HG03378 (cell line): ENCODE data around the gene TAPBPL.

Experiments used
- ATAC-seq: cut with Tn5 transposase; IDR thresholded peaks from one replicate; pipeline ENCODE4 v1.9.1; 2021; ENCODE audit warnings: mild to moderate bottlenecking, moderate library complexity; ENCODE audit not compliant: unreplicated experiment

Gene TAPBPL

DNA sequence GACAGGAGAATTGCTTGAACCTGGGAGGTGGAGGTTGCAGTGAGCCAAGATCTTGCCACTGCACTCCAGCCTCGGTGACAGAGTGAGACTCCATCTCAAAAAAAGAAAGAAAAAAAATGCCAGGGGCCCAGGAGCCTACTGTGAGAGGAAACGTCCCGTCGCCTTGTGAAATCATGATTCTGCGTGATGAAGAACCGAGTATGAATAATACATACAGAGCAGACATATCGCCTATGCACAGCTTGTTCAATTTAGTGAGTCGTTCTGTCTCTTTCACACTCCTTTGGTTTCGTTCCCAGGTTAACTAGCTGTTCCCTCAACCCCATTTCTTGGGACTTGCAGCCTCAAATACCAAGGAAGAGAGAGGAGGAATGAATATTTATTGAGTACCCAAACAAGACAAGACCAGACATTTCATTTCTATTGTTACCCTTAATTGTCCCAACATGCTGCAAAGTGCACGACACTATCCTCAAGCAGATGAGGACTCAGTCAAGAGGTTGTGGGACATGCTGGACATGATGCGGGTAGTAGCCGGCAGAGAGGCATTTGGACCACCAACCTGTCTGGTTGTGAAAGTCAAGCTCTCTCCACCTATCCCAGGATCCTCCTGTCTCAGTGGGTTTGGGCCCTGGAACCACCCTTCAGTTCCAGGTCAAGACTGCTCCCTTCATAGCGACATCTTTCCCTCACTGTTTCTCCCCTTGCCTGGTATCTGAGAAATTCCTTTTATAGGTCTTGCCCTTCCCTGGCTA lies 15.7 kb upstream of the TAPBPL start:
- no peak for ATAC-seq

DNA sequence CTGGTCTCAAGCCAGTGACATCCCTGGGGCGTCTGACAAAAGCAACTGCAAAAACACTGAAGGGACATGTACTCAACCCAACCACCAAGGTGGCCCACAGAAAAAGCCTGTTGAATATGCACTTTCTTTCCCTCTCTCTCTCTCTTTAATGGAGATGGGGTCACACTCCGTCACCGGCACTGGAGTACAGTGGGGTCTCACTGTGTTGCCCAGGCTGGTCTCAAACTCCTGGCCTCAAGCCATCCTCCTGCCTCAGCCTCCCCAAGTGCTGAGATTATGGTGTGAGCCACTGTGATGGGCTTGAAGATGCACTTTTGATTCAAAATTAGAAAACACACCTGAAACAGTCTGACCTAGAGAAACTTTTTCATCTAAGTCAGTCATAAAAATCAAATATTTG lies 14.3 kb upstream of the TAPBPL start:
- no peak for ATAC-seq

GRCh38 chr12:6438345-6438744 lies 13.5 kb upstream of the TAPBPL start:
- ATAC-seq = no peak

GRCh38 chr12:6440391-6440790 lies 11.5 kb upstream of the TAPBPL start:
- no peak for ATAC-seq

GRCh38 chr12:6442836-6443235 lies 9.0 kb upstream of the TAPBPL start:
- ATAC-seq = no peak

- ATAC-seq = no peak
These were observed 8.4 kb upstream of the TAPBPL start for GRCh38 chr12:6443361-6443983.

- ATAC-seq = no peak
These were observed 7.8 kb upstream of the TAPBPL start for GRCh38 chr12:6444031-6444430.

- ATAC-seq = no peak
These were observed 6.8 kb upstream of the TAPBPL start, which contains the start of gene CD27 for GRCh38 chr12:6444704-6445688. TSS of gene CD27 (plus strand) at chr12:6444955. CDS start at chr12:6445096, 141 bp downstream.

DNA sequence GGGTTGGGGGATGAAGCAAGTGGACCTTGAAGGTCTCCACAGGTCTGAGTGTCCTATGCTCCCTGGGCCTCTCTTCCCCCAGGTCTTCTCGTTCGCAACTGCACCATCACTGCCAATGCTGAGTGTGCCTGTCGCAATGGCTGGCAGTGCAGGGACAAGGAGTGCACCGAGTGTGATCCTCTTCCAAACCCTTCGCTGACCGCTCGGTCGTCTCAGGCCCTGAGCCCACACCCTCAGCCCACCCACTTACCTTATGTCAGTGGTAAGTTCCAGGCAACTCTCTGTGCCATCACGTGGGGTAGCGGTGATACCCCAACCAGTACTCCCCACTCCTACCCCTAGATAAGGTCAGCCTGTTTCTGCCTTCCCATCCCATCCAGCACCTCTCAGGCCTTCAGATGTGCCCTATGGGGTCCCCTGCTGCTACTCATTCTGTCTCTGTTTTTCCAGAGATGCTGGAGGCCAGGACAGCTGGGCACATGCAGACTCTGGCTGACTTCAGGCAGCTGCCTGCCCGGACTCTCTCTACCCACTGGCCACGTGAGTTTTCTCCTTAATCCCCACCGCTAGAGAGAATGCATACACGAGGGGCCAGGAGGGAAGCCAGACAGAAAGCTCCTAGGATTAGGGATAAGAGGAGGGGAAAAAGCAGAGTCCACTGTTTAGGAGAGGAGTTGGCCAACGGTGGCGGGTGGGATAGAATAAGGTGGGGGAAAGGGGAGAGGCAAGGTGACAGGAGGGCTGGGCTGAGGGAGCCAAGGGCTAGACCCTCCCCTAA lies 1.6 kb upstream of the TAPBPL start:
- no peak for ATAC-seq

DNA sequence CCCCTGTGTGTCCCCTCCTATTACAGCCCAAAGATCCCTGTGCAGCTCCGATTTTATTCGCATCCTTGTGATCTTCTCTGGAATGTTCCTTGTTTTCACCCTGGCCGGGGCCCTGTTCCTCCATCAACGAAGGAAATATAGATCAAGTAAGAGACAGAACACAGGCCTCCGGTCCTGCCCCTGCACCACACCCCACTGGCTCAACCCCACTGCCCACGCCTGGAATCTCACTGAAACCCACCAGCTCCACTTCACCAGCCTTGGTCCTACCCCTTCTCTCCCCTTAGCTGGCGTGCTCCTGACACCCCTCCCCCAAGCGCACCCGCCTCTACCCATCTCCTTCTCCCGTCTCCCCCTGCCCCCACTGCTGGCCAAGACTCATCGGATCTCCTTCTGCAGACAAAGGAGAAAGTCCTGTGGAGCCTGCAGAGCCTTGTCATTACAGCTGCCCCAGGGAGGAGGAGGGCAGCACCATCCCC lies 934 bp upstream of the TAPBPL start:
- no peak for ATAC-seq

GRCh38 chr12:6452245-6452943 lies 552 bp downstream of the TAPBPL start:
- ATAC-seq = no peak

DNA sequence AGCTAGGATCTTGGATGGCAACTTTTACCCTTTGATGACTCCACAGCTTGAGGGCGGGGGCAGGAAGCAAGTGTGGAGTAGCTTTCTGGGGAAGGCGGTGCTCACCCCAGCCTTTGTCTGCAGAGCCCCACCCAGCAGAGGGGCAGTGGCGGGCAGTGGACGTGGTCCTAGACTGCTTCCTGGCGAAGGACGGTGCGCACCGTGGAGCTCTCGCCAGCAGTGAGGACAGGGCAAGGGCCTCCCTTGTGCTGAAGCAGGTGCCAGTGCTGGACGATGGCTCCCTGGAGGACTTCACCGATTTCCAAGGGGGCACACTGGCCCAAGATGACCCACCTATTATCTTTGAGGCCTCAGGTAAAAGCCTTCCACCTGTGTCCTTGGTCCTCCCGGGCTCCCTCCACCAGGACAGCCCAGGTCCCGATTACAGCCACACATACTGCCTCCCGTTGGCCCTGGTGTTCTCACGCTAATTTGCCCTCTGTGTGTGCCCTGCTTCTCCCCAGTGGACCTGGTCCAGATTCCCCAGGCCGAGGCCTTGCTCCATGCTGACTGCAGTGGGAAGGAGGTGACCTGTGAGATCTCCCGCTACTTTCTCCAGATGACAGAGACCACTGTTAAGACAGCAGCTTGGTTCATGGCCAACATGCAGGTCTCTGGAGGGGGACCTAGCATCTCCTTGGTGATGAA lies 1.2 kb downstream of the TAPBPL start:
- no peak for ATAC-seq

DNA sequence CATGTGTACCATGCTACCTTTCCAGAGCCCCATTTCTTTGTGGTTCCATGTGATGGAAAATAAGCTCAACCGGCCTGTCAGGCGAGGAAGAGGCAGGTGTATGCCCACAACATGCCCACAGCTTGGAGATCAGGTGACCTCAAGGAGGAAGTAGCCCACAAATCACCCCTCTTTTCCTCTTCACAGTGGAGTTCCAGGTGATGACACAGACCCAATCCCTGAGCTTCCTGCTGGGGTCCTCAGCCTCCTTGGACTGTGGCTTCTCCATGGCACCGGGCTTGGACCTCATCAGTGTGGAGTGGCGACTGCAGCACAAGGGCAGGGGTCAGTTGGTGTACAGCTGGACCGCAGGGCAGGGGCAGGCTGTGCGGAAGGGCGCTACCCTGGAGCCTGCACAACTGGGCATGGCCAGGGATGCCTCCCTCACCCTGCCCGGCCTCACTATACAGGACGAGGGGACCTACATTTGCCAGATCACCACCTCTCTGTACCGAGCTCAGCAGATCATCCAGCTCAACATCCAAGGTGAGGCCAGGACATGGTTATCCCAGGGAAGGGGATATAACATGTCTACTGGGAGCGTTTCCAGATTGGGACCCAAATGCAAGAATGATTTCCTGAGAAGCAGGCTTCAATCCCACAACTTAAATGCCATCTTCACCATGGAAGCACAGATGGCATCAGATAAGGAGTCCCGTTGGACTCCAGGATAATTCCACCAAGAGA lies 5.5 kb downstream of the TAPBPL start:
- ATAC-seq = no peak

DNA sequence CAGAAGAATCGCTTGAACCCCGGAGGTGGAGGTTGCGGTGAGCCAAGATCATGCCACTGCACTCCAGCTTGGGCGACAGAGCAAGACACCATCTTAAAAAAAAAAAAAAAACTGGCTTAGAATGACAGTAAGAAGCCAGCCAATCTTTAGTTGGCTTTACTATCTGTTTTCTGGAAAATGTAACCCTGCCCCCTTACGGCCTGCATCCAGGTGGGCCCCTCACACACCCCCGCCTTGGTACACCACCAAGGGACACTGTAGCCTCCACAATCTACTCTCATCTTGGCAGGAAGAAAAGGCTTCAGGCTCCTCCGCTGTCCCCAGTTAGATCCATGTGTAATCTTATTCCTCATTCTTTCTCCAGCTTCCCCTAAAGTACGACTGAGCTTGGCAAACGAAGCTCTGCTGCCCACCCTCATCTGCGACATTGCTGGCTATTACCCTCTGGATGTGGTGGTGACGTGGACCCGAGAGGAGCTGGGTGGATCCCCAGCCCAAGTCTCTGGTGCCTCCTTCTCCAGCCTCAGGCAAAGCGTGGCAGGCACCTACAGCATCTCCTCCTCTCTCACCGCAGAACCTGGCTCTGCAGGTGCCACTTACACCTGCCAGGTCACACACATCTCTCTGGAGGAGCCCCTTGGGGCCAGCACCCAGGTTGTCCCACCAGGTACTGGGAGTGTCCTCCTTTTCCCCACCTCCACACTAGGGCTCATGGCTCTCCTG lies 6.6 kb downstream of the TAPBPL start:
- no peak for ATAC-seq

- ATAC-seq = no peak
These were observed 7.1 kb downstream of the TAPBPL start for GRCh38 chr12:6459004-6459337.

GRCh38 chr12:6460751-6461371 lies 9.0 kb downstream of the TAPBPL start:
- ATAC-seq = no peak

GRCh38 chr12:6461401-6462233 lies 9.8 kb downstream of the TAPBPL start:
- peak; percentile 54 for ATAC-seq
